IPS-20b (cell line): Measurements from ENCODE around the gene FAM114A1.
"Not testable (repeated sequence)": the region's sequence is repeated elsewhere in the genome, so short reads cannot be mapped to it uniquely, and the experiment has no call there.

Experiments
- H3K27ac ChIP-seq: one replicate; pipeline ENCODE4 v1.5.1; 2013; ENCODE audit warnings: low read length
- H3K27me3 ChIP-seq: 2 replicates; pipeline ENCODE4 v1.6.1; 2013; ENCODE audit warnings: mild to moderate bottlenecking, low read length, inconsistent platforms; ENCODE audit not compliant: insufficient read depth
- H3K36me3 ChIP-seq: 2 replicates; pipeline ENCODE4 v1.6.1; 2013; ENCODE audit warnings: low read depth, mild to moderate bottlenecking, inconsistent platforms, low read length, moderate library complexity; ENCODE audit not compliant: insufficient read depth
- H3K4me1 ChIP-seq: 2 replicates; pipeline ENCODE4 v1.6.1; 2013; ENCODE audit warnings: mild to moderate bottlenecking, control low read depth, inconsistent platforms, low read length, moderate library complexity; ENCODE audit not compliant: insufficient read depth
- H3K4me3 ChIP-seq: 2 replicates; pipeline ENCODE4 v1.5.1; 2013; ENCODE audit warnings: mild to moderate bottlenecking, low read length, inconsistent platforms
- H3K9ac ChIP-seq: 2 replicates; pipeline ENCODE4 v1.6.1; 2013; ENCODE audit warnings: low read depth, mild to moderate bottlenecking, inconsistent platforms, low read length, moderate library complexity
- H3K9me3 ChIP-seq: 2 replicates; pipeline ENCODE4 v1.6.1; 2013; ENCODE audit warnings: mild to moderate bottlenecking, low read depth, low read length, inconsistent platforms; ENCODE audit not compliant: insufficient read depth

The FAM114A1 gene

GRCh38 chr4:38905652-38906385 lies 38.2 kb downstream of the FAM114A1 start:
- no peak overlapping the region for H3K27ac ChIP-seq
- 0 out of 2 replicates have a peak, but pooled peaks cover 5% of the 10 kb centered on the region for H3K36me3 ChIP-seq
- H3K9ac ChIP-seq, result no peak overlapping the region

GRCh38 chr4:38907696-38908270 lies 40.2 kb downstream of the FAM114A1 start:
- Histone ChIP-seq H3K4me1 (no peaks in the 10 kb centered on the region), H3K36me3 (0 out of 2 replicates have a peak, but pooled peaks cover 5% of the 10 kb centered on the region), H3K27ac (no peak overlapping the region), H3K4me3 (no peak overlapping the region), H3K9ac (no peak overlapping the region), H3K27me3 (no peaks in the 10 kb centered on the region), H3K9me3 (no peaks in the 10 kb centered on the region)

More at GRCh38 chr4:38905652-38906385, 38.2 kb downstream of the FAM114A1 start:
- no peaks in the 10 kb centered on the region for H3K4me1 ChIP-seq
- no peaks in the 10 kb centered on the region for H3K27me3 ChIP-seq
- H3K4me3 ChIP-seq, result no peak overlapping the region
- no peaks in the 10 kb centered on the region for H3K9me3 ChIP-seq

- no peaks in the 10 kb centered on the region for H3K4me1 ChIP-seq
- no peaks in the 10 kb centered on the region for H3K9me3 ChIP-seq
- H3K4me3 ChIP-seq, result no peak overlapping the region
- H3K27me3 ChIP-seq, result no peaks in the 10 kb centered on the region
- H3K9ac ChIP-seq, result no peak overlapping the region
- 0 out of 2 replicates have a peak, but pooled peaks cover 5% of the 10 kb centered on the region for H3K36me3 ChIP-seq
- no peak overlapping the region for H3K27ac ChIP-seq
Observed at GRCh38 chr4:38909015-38909414, 41.4 kb downstream of the FAM114A1 start.

- H3K4me1 ChIP-seq, result no peaks in the 10 kb centered on the region
- H3K4me3 ChIP-seq, result no peak overlapping the region
- no peaks in the 10 kb centered on the region for H3K9me3 ChIP-seq
- H3K9ac ChIP-seq, result no peak overlapping the region
- H3K36me3 ChIP-seq, result peaks cover 11% of the 10 kb centered on the region; the same call in 1 of the 2 replicates
- no peaks in the 10 kb centered on the region for H3K27me3 ChIP-seq
- no peak overlapping the region for H3K27ac ChIP-seq
Observed at GRCh38 chr4:38911257-38911656, 43.7 kb downstream of the FAM114A1 start.

- no peak overlapping the region for H3K4me3 ChIP-seq
- no peaks in the 10 kb centered on the region for H3K9me3 ChIP-seq
- H3K36me3 ChIP-seq, result peaks cover 6% of the 10 kb centered on the region; the same call in 1 of the 2 replicates
- H3K27ac ChIP-seq, result no peak overlapping the region
- no peaks in the 10 kb centered on the region for H3K27me3 ChIP-seq
- H3K4me1 ChIP-seq, result no peaks in the 10 kb centered on the region
- no peak overlapping the region for H3K9ac ChIP-seq
Observed at GRCh38 chr4:38914854-38915253, 47.2 kb downstream of the FAM114A1 start.

GRCh38 chr4:38916267-38916666 lies 48.7 kb downstream of the FAM114A1 start:
- not testable (repeated sequence) for H3K9me3 ChIP-seq, H3K27me3 ChIP-seq, H3K4me1 ChIP-seq, H3K27ac ChIP-seq, H3K9ac ChIP-seq, H3K36me3 ChIP-seq, H3K4me3 ChIP-seq

GRCh38 chr4:38917481-38918025 lies 49.9 kb downstream of the FAM114A1 start:
- Histone ChIP-seq H3K9me3 (no peaks in the 10 kb centered on the region), H3K4me1 (no peaks in the 10 kb centered on the region), H3K36me3 (peaks cover 6% of the 10 kb centered on the region; the same call in 1 of the 2 replicates), H3K9ac (no peak overlapping the region), H3K4me3 (no peak overlapping the region), H3K27ac (no peak overlapping the region), H3K27me3 (no peaks in the 10 kb centered on the region)

GRCh38 chr4:38919494-38919893 lies 51.9 kb downstream of the FAM114A1 start:
- Histone ChIP-seq H3K27me3 (no peaks in the 10 kb centered on the region), H3K27ac (no peak overlapping the region), H3K9me3 (no peaks in the 10 kb centered on the region), H3K9ac (no peak overlapping the region), H3K4me1 (peaks cover 2% of the 10 kb centered on the region; the same call in 1 of the 2 replicates), H3K4me3 (no peak overlapping the region), H3K36me3 (peaks cover 6% of the 10 kb centered on the region; the same call in 1 of the 2 replicates)

- Histone ChIP-seq H3K4me1 (peaks cover 5% of the 10 kb centered on the region; the same call in 1 of the 2 replicates), H3K27me3 (no peaks in the 10 kb centered on the region), H3K36me3 (peaks cover 6% of the 10 kb centered on the region; the same call in 1 of the 2 replicates), H3K9ac (no peak overlapping the region), H3K27ac (no peak overlapping the region), H3K4me3 (no peak overlapping the region), H3K9me3 (no peaks in the 10 kb centered on the region)
Observed at GRCh38 chr4:38920186-38920585, 52.6 kb downstream of the FAM114A1 start.

GRCh38 chr4:38920677-38921076 lies 53.1 kb downstream of the FAM114A1 start:
- no peaks in the 10 kb centered on the region for H3K27me3 ChIP-seq
- no peak overlapping the region for H3K4me3 ChIP-seq
- H3K9ac ChIP-seq, result no peak overlapping the region
- no peaks in the 10 kb centered on the region for H3K9me3 ChIP-seq
- H3K27ac ChIP-seq, result no peak overlapping the region
- H3K4me1 ChIP-seq, result peaks cover 5% of the 10 kb centered on the region; the same call in 1 of the 2 replicates
- H3K36me3 ChIP-seq, result peaks cover 6% of the 10 kb centered on the region; the same call in 1 of the 2 replicates

GRCh38 chr4:38921151-38921550 lies 53.5 kb downstream of the FAM114A1 start:
- no peaks in the 10 kb centered on the region for H3K9me3 ChIP-seq
- H3K27me3 ChIP-seq, result no peaks in the 10 kb centered on the region
- no peak overlapping the region for H3K4me3 ChIP-seq
- H3K9ac ChIP-seq, result no peak overlapping the region
- H3K36me3 ChIP-seq, result peaks cover 1% of the 10 kb centered on the region; the same call in 1 of the 2 replicates
- H3K27ac ChIP-seq, result no peak overlapping the region
- H3K4me1 ChIP-seq, result peaks cover 5% of the 10 kb centered on the region; the same call in 1 of the 2 replicates
